ENCODE data around the gene PIGH.
"Not testable (repeated sequence)": the region's sequence is repeated elsewhere in the genome, so short reads cannot be mapped to it uniquely, and the experiment has no call there.

PIGH gene

GRCh38 chr14:67551123-67551522, 48.9 kb downstream of the PIGH start:
- DNase-seq (ENCODE audit: low read depth), result no peak

- no peak for DNase-seq (ENCODE audit: low read depth)
These were observed 50.3 kb downstream of the PIGH start for GRCh38 chr14:67549734-67550133.

- DNase-seq (ENCODE audit: low read depth), result no peak
These were observed 52.8 kb downstream of the PIGH start for GRCh38 chr14:67547224-67547780.

- no peak for DNase-seq (ENCODE audit: low read depth)
These were observed 55.5 kb downstream of the PIGH start for GRCh38 chr14:67544590-67544989.

GRCh38 chr14:67542620-67543019, 57.4 kb downstream of the PIGH start:
- not testable (repeated sequence) for DNase-seq (ENCODE audit: low read depth)

- no peak for DNase-seq (ENCODE audit: low read depth)
These were observed 58.4 kb downstream of the PIGH start for GRCh38 chr14:67541448-67542387.

Measured in T follicular helper cell (primary cell).